Tibial artery (tissue), 4 donors: Measurements from ENCODE around the gene PPBP.

ENCODE experiments used
- DNase-seq, 2 donors: peaks; one replicate each; pipeline ENCODE4 v3.0.0-alpha.2; 2019
- H3K27ac ChIP-seq, 2 donors: fragments of 200-600 bp; sonication (generic) in 1 of 2; 1 replicate in 1 of 2; 2 replicates in 1 of 2; pipeline ENCODE4 v1.5.1; 2018 to 2019; ENCODE audit warnings: mild to moderate bottlenecking in 1 of 2
- H3K27me3 ChIP-seq, 2 donors: fragments of 200-600 bp; sonication (generic) in 1 of 2; one replicate each; pipeline versions ENCODE4 v1.5.1 to v1.6.0; 2016 to 2019
- H3K36me3 ChIP-seq, 3 donors: fragments of 200-600 bp; sonication (generic) in 2 of 3; one replicate each; pipeline ENCODE4 v1.5.1; 2016 to 2019; ENCODE audit warnings: mild to moderate bottlenecking in 2 of 3
- H3K4me1 ChIP-seq, 4 donors: fragments of 200-600 bp; sonication (generic) in 2 of 4; 1 replicate in 3 of 4; 2 replicates in 1 of 4; pipeline ENCODE4 v1.5.1; 2016 to 2019
- H3K4me3 ChIP-seq, 2 donors: fragments of 200-600 bp; sonication (generic) in 1 of 2; 1 replicate in 1 of 2; 2 replicates in 1 of 2; pipeline ENCODE4 v1.5.1; 2018 to 2019; ENCODE audit warnings: mild to moderate bottlenecking in 2 of 2
- H3K9me3 ChIP-seq, 3 donors: fragments of 200-600 bp; sonication (generic) in 1 of 3; one replicate each; pipeline ENCODE4 v1.5.1; 2016 to 2019
- CTCF ChIP-seq, 2 experiments: fragments of 200-600 bp in 1 of 2; fragments of 450-650 bp in 1 of 2; IDR thresholded peaks; one replicate each; pipeline ENCODE4 v1.5.1; 2017 to 2019; ENCODE audit warnings: antibody characterized with exemption in 2 of 2, mild to moderate bottlenecking in 1 of 2, moderate library complexity in 1 of 2
- intact Hi-C: fragments of 100-400 bp; cut with DNase I; formaldehyde crosslinking; loops from one replicate; pipeline ENCODE4 v1.15.0; 2023; ENCODE audit warnings: low total_unique reads

PPBP gene

GRCh38 chr4:73974352-73974751, 13.6 kb downstream of the PPBP start:
- Histone ChIP-seq H3K36me3 (no peaks in the 10 kb centered on the region), H3K27me3 (no peaks in the 10 kb centered on the region), H3K9me3 (peaks cover 0 to 30% (median 24%) of the 10 kb centered on the region in 3 donors), H3K4me3 (no peak overlapping the region), H3K27ac (no peak overlapping the region), H3K4me1 (peaks cover 0 to 13% (median 1%) of the 10 kb centered on the region in 4 donors)
- intact Hi-C loops, result no loop called here
- no peak for DNase-seq
- TF ChIP-seq CTCF (IDR thresholded peaks at IDR 0.05), result no peak

GRCh38 chr4:73970945-73971344, 17.0 kb downstream of the PPBP start:
- no peaks in the 10 kb centered on the region for H3K4me1 ChIP-seq
- no peak for DNase-seq
- H3K36me3 ChIP-seq, result no peaks in the 10 kb centered on the region
- TF ChIP-seq CTCF (IDR thresholded peaks at IDR 0.05), result no peak
- no peak overlapping the region for H3K4me3 ChIP-seq
- peaks cover 0 to 30% (median 24%) of the 10 kb centered on the region in 3 donors for H3K9me3 ChIP-seq
- no peak overlapping the region for H3K27ac ChIP-seq
- intact Hi-C loops, result no loop called here
- H3K27me3 ChIP-seq, result no peaks in the 10 kb centered on the region

GRCh38 chr4:73970011-73970410, 18.0 kb downstream of the PPBP start:
- no peak for DNase-seq
- Histone ChIP-seq H3K36me3 (no peaks in the 10 kb centered on the region), H3K27ac (no peak overlapping the region), H3K27me3 (no peaks in the 10 kb centered on the region), H3K4me1 (no peaks in the 10 kb centered on the region), H3K4me3 (no peak overlapping the region), H3K9me3 (peaks cover 0 to 20% (median 16%) of the 10 kb centered on the region in 3 donors)
- intact Hi-C loops, result no loop called here
- no peak for TF ChIP-seq CTCF (IDR thresholded peaks at IDR 0.05)

GRCh38 chr4:73967866-73968265, 20.1 kb downstream of the PPBP start:
- no peak for DNase-seq
- H3K9me3 ChIP-seq, result peaks cover 0 to 18% (median 6%) of the 10 kb centered on the region in 3 donors
- H3K4me3 ChIP-seq, result no peak overlapping the region
- no peaks in the 10 kb centered on the region for H3K36me3 ChIP-seq
- no peaks in the 10 kb centered on the region for H3K27me3 ChIP-seq
- no peak overlapping the region for H3K27ac ChIP-seq
- no peak for TF ChIP-seq CTCF (IDR thresholded peaks at IDR 0.05)
- intact Hi-C loops, result no loop called here
- no peaks in the 10 kb centered on the region for H3K4me1 ChIP-seq

- H3K27ac ChIP-seq, result no peak overlapping the region
These were observed 23.0 kb downstream of the PPBP start for GRCh38 chr4:73964862-73965611.

More at GRCh38 chr4:73964862-73965611, 23.0 kb downstream of the PPBP start:
- Histone ChIP-seq H3K4me1 (no peaks in the 10 kb centered on the region), H3K4me3 (no peak overlapping the region), H3K9me3 (peaks cover 0 to 5% (median 0%) of the 10 kb centered on the region in 3 donors), H3K27me3 (no peaks in the 10 kb centered on the region), H3K36me3 (no peaks in the 10 kb centered on the region)
- no peak for DNase-seq
- intact Hi-C loops, result no loop called here
- no peak for TF ChIP-seq CTCF (IDR thresholded peaks at IDR 0.05)
